GM21360 (cell line): Measurements from ENCODE around the gene FASTKD3.

Experiments used
- ATAC-seq: cut with Tn5 transposase; IDR thresholded peaks from one replicate; pipeline ENCODE4 v1.9.1; 2021; ENCODE audit warnings: mild to moderate bottlenecking, moderate library complexity; ENCODE audit not compliant: unreplicated experiment

Gene FASTKD3

GRCh38 chr5:7850395-7851239 is 18.2 kb downstream of the FASTKD3 start, which contains the start of gene CFAP90:
Gene CFAP90 (minus strand): TSS chr5:7851133. CDS start chr5:7851021, 112 bp downstream.
- no peak for ATAC-seq

- ATAC-seq: no peak
Measured at GRCh38 chr5:7849681-7850394, 19.0 kb downstream of the FASTKD3 start.

GRCh38 chr5:7848296-7848695 is 20.5 kb downstream of the FASTKD3 start:
- ATAC-seq: no peak

- no peak for ATAC-seq
Measured at GRCh38 chr5:7846327-7846726, 22.5 kb downstream of the FASTKD3 start.

GRCh38 chr5:7845557-7845956 is 23.3 kb downstream of the FASTKD3 start:
- ATAC-seq: no peak

- no peak for ATAC-seq
Measured at GRCh38 chr5:7844901-7845300, 23.9 kb downstream of the FASTKD3 start.

- ATAC-seq: no peak
Measured at GRCh38 chr5:7842531-7842930, 26.3 kb downstream of the FASTKD3 start.

GRCh38 chr5:7837403-7837802 is 31.4 kb downstream of the FASTKD3 start:
- no peak for ATAC-seq

GRCh38 chr5:7834982-7835381 is 33.8 kb downstream of the FASTKD3 start:
- ATAC-seq: no peak

GRCh38 chr5:7828269-7828668 is 40.6 kb downstream of the FASTKD3 start:
- ATAC-seq: no peak

- no peak for ATAC-seq
Measured at GRCh38 chr5:7827610-7828009, 41.2 kb downstream of the FASTKD3 start.

- no peak for ATAC-seq
Measured at GRCh38 chr5:7825630-7826029, 43.2 kb downstream of the FASTKD3 start.

GRCh38 chr5:7824995-7825394 is 43.8 kb downstream of the FASTKD3 start:
- ATAC-seq: no peak

GRCh38 chr5:7823594-7823993 is 45.2 kb downstream of the FASTKD3 start:
- ATAC-seq: no peak

- no peak for ATAC-seq
Measured at GRCh38 chr5:7822449-7822848, 46.4 kb downstream of the FASTKD3 start.

- no peak for ATAC-seq
Measured at GRCh38 chr5:7816535-7816901, 52.3 kb downstream of the FASTKD3 start.

- ATAC-seq: peak; percentile 88
Measured at GRCh38 chr5:7815892-7816534, 52.8 kb downstream of the FASTKD3 start.

GRCh38 chr5:7814816-7815215 is 54.0 kb downstream of the FASTKD3 start:
- ATAC-seq: no peak

- no peak for ATAC-seq
Measured at GRCh38 chr5:7813576-7813975, 55.3 kb downstream of the FASTKD3 start.

- ATAC-seq: no peak
Measured at GRCh38 chr5:7813007-7813406, 55.8 kb downstream of the FASTKD3 start.

- no peak for ATAC-seq
Measured at GRCh38 chr5:7811715-7812114, 57.1 kb downstream of the FASTKD3 start.
